GM21737 (cell line): Measurements from ENCODE around the gene COL5A2.

ENCODE experiments used
- ATAC-seq: cut with Tn5 transposase; IDR thresholded peaks from one replicate; pipeline ENCODE4 v1.9.1; 2021; ENCODE audit warnings: mild to moderate bottlenecking, moderate library complexity; ENCODE audit not compliant: unreplicated experiment

Gene COL5A2

GRCh38 chr2:189181706-189182105, 2.1 kb upstream of the COL5A2 start:
- ATAC-seq, result no peak

- no peak for ATAC-seq
These were observed 613 bp downstream of the COL5A2 start for GRCh38 chr2:189178726-189179569.

- ATAC-seq, result no peak
These were observed 1.5 kb downstream of the COL5A2 start for GRCh38 chr2:189178054-189178453.

- ATAC-seq, result no peak
These were observed 2.2 kb downstream of the COL5A2 start for GRCh38 chr2:189177251-189177840.

GRCh38 chr2:189176516-189176915, 3.0 kb downstream of the COL5A2 start:
- ATAC-seq, result no peak

- ATAC-seq, result no peak
These were observed 3.6 kb downstream of the COL5A2 start for GRCh38 chr2:189175869-189176433.

- ATAC-seq, result no peak
These were observed 7.5 kb downstream of the COL5A2 start for GRCh38 chr2:189171956-189172609.

- ATAC-seq, result no peak
These were observed 10.6 kb downstream of the COL5A2 start for GRCh38 chr2:189168856-189169499.

GRCh38 chr2:189165656-189166380, 13.7 kb downstream of the COL5A2 start:
- no peak for ATAC-seq

GRCh38 chr2:189164746-189165145, 14.8 kb downstream of the COL5A2 start:
- no peak for ATAC-seq

GRCh38 chr2:189163889-189164288, 15.7 kb downstream of the COL5A2 start:
- ATAC-seq, result no peak

- ATAC-seq, result no peak
These were observed 17.0 kb downstream of the COL5A2 start for GRCh38 chr2:189162566-189162965.

GRCh38 chr2:189161894-189162293, 17.7 kb downstream of the COL5A2 start:
- no peak for ATAC-seq

- no peak for ATAC-seq
These were observed 19.8 kb downstream of the COL5A2 start for GRCh38 chr2:189159717-189160116.

GRCh38 chr2:189159273-189159672, 20.3 kb downstream of the COL5A2 start:
- no peak for ATAC-seq

GRCh38 chr2:189157939-189158338, 21.6 kb downstream of the COL5A2 start:
- ATAC-seq, result no peak

- ATAC-seq, result no peak
These were observed 22.1 kb downstream of the COL5A2 start for GRCh38 chr2:189157456-189157855.

- ATAC-seq, result no peak
These were observed 23.8 kb downstream of the COL5A2 start for GRCh38 chr2:189155795-189156194.

GRCh38 chr2:189153619-189154018, 25.9 kb downstream of the COL5A2 start:
- ATAC-seq, result no peak

- no peak for ATAC-seq
These were observed 27.1 kb downstream of the COL5A2 start for GRCh38 chr2:189152483-189152882.
